HG03280 (cell line): ENCODE data around the gene MARCHF6.
"Not testable (repeated sequence)": the region's sequence is repeated elsewhere in the genome, so short reads cannot be mapped to it uniquely, and the experiment has no call there.

Experiments used
- ATAC-seq: cut with Tn5 transposase; IDR thresholded peaks from one replicate; pipeline ENCODE4 v1.9.1; 2021; ENCODE audit warnings: mild to moderate bottlenecking, moderate library complexity; ENCODE audit not compliant: unreplicated experiment

The MARCHF6 gene

GRCh38 chr5:10323588-10324488 is 29.7 kb upstream of the MARCHF6 start:
- ATAC-seq = no peak

- no peak for ATAC-seq
Observed at GRCh38 chr5:10324518-10325370, 28.8 kb upstream of the MARCHF6 start.

GRCh38 chr5:10328323-10328722 is 25.2 kb upstream of the MARCHF6 start:
- no peak for ATAC-seq

- ATAC-seq = no peak
Observed at GRCh38 chr5:10329446-10329819, 24.1 kb upstream of the MARCHF6 start.

- no peak for ATAC-seq
Observed at GRCh38 chr5:10329820-10330481, 23.5 kb upstream of the MARCHF6 start.

- no peak for ATAC-seq
Observed at GRCh38 chr5:10330511-10331230, 22.8 kb upstream of the MARCHF6 start.

- ATAC-seq = no peak
Observed at GRCh38 chr5:10331341-10331796, 22.1 kb upstream of the MARCHF6 start.

GRCh38 chr5:10332301-10332700 is 21.2 kb upstream of the MARCHF6 start:
- no peak for ATAC-seq

GRCh38 chr5:10333154-10334006 is 20.1 kb upstream of the MARCHF6 start:
- ATAC-seq = peak; percentile 78

GRCh38 chr5:10334831-10335230 is 18.7 kb upstream of the MARCHF6 start:
- no peak for ATAC-seq

GRCh38 chr5:10335711-10336470 is 17.6 kb upstream of the MARCHF6 start:
- ATAC-seq = no peak

- no peak for ATAC-seq
Observed at GRCh38 chr5:10337107-10337506, 16.4 kb upstream of the MARCHF6 start.

GRCh38 chr5:10337986-10338385 is 15.5 kb upstream of the MARCHF6 start:
- ATAC-seq = no peak

GRCh38 chr5:10338686-10339057 is 14.8 kb upstream of the MARCHF6 start:
- ATAC-seq = no peak

GRCh38 chr5:10339058-10339811 is 14.3 kb upstream of the MARCHF6 start:
- ATAC-seq = no peak

- no peak for ATAC-seq
Observed at GRCh38 chr5:10339958-10340357, 13.5 kb upstream of the MARCHF6 start.

GRCh38 chr5:10343486-10343885 is 10.0 kb upstream of the MARCHF6 start:
- ATAC-seq = no peak

- not testable (repeated sequence) for ATAC-seq
Observed at GRCh38 chr5:10344461-10345106, 8.9 kb upstream of the MARCHF6 start.
